G401.6 (cell line): ENCODE measurements around the gene JKAMP.

Source experiments
- FAIRE-seq: peaks from 2 replicates; lab custom pipeline; 2012; peaks lifted over from hg19 to GRCh38; lab: Jason Lieb, UNC

JKAMP gene

GRCh38 chr14:59481407-59481806 lies 2.9 kb upstream of the JKAMP start:
- FAIRE-seq = no peak

DNA sequence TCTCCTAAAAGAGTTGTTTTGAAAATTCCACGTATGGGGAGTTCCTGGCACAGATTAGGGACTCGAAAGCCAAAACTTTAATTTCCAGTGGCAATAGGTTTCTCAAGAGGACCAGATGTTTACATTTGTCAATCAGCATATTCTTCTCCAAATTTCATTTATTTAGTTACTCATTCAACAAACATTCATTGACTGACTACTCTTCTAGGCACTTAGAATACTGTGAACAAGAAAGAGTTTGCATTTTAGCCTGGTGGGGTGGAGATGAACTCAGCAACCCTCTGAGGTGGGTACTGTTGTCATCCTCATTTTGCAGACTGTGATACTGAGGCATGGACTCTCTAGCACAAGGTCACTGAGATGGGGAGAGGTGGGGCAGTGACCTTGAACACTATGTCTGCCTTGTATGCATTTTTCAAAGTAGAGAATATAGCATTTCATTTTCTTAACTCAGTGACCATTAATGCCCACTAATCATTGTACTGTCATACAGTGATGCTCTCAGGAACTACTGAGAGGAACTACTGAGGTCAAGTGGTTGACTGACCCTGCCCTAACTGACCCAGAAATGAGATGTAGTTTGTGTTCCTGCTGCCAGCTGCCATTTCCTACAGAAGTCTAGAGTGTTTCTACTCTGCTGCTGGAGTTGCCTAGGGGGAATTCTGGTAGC lies 2.3 kb upstream of the JKAMP start:
- no peak for FAIRE-seq

GRCh38 chr14:59482541-59483331 lies 1.6 kb upstream of the JKAMP start:
- FAIRE-seq = no peak

- no peak for FAIRE-seq
Observed at GRCh38 chr14:59483363-59483762, 954 bp upstream of the JKAMP start.

DNA sequence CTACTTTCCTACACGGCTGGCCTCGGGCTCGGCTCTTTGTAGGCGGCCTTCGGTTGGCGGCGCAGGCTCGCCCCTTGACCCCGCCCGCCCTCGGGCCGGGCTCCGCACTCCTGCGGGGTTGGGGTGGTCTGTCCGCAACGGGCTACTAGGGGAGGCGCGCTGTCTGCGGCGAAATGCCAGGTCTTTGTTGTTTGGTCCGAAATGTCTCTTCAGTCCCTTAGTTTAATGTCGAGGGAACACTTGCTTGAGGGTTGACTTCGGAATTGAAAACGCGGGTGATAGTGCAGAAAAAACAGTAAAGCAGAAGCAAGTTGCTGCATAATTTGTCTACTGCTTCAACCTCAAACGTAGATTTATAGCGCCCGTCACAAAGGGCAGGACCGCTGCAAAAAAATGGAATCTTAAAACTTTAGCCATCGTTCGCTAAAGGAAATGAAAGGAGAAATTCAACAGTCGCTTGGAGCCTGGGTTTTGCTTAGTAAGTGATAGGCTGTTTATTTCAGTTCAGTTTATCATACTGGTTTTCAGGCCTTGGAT lies 390 bp downstream of the JKAMP start:
- no peak for FAIRE-seq

DNA sequence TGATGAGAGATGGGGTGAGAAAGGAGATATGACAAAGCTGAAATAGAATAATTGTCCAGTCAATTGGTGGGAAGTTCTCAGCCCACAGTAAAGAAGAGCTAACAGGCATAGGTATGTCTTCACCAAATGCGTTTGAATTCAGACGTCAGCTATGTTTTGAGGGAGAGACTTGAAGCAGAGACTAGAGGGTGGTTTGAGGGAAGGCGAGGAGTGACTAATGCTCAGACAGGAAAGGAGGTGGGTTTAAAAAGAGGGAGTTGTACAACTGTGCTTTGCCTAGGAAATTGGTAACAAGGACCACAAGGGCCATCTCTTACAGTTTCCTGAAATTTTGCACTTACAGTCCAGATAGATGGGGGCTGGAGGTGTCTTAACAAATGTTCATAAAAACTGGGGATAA lies 6.4 kb downstream of the JKAMP start:
- FAIRE-seq = no peak

- FAIRE-seq = no peak
Observed at GRCh38 chr14:59492384-59492783, 8.1 kb downstream of the JKAMP start.

DNA sequence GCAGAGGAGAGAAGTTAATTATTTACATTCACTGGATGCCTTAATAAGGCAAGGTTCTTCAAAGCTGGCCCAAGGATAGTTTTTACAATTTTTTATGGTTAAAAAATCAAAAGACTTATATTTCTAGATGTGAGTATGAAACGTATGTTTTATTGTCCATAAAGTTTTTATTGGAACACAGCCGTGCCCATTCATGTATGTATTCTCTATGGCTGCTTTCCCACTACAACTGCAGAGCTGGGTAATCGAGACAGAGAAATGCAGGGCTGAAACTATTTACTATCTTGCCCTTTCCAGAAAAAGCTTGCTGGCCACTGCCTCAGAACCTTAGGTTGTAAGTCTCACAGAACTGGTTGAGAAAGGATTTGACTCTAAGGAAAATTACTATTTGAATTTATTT lies 16.4 kb downstream of the JKAMP start:
- no peak for FAIRE-seq

DNA sequence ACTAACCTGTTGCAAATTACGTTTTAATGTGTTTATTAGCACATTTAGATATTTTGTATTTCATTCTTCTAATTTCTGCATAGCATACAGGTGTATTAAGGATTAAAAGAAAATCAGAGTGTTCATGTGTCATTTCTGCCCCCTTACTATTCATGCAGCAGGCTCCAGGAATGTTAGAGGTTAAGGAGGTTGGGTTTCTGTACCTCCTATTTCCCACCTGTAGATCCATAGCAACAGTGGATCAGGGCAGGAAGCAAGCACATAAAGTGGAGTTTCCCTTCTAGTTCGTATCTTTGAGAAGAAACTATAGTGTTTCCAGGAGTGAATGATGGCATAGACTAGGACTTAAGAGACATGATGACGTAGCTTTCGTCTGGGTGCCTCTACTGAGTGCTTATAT lies 18.9 kb downstream of the JKAMP start:
- no peak for FAIRE-seq

GRCh38 chr14:59507063-59507751 lies 22.9 kb downstream of the JKAMP start:
- FAIRE-seq = no peak

DNA sequence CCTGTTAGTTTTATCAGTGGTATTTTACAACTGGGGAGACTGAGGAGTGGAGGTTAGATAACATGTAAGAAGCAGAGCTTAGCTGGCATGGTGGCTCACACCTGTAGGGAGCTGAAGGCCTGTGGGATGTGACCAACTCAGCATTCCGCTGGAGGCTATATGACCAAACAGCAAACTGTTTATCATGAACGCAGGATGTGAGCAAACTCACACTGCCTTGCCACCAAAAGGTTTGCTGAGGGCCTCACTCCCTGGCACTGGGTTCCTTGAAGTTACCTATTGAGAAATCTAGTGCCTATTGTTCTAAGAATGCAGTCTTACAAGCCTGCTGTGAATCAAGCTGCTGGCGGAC lies 23.4 kb downstream of the JKAMP start:
- no peak for FAIRE-seq

GRCh38 chr14:59509101-59509500 lies 24.8 kb downstream of the JKAMP start:
- FAIRE-seq = no peak

GRCh38 chr14:59510001-59510400 lies 25.7 kb downstream of the JKAMP start:
- FAIRE-seq = no peak

DNA sequence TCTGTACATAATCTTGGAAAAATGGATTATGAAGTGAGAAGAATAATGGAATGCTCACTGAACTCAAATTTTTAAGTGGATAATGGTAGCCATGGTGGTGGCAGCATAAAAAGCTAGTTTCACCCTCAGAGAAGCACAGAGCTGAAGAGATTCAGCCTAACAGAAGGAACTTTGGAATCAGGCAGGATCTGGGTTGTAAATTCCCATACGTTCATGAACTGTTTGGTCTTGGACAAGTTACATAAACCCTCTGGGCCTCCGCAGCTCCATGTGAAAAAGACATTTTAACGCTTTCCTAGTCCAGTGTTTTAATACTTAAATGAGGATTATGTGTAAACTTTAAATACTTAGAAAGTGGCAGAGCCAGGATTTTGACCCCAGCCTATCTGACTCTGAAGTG lies 26.6 kb downstream of the JKAMP start:
- FAIRE-seq = no peak

- FAIRE-seq = no peak
Observed at GRCh38 chr14:59511916-59512575, 27.7 kb downstream of the JKAMP start.

- FAIRE-seq = no peak
Observed at GRCh38 chr14:59520224-59520623, 35.9 kb downstream of the JKAMP start.

DNA sequence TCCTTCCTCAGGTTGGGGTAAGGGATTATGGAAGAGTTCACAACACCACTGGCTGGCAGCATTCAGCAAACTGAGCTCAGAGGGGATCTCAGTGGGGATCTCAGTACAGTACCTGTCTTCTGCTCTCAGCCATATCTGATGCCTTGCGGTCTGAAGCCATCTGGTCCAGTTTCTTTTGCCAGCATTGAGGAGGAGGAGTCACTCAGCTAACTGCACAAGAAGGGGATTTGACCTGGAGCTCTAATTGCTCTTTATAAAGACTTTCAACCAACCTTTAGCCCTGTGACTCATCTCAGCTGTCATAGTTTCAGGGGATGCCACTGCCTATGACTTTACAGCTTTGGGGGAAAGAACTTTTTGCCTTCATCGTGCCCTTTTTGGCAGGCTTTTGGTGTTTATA lies 44.9 kb downstream of the JKAMP start:
- no peak for FAIRE-seq

GRCh38 chr14:59530349-59530748 lies 46.0 kb downstream of the JKAMP start:
- FAIRE-seq = no peak

DNA sequence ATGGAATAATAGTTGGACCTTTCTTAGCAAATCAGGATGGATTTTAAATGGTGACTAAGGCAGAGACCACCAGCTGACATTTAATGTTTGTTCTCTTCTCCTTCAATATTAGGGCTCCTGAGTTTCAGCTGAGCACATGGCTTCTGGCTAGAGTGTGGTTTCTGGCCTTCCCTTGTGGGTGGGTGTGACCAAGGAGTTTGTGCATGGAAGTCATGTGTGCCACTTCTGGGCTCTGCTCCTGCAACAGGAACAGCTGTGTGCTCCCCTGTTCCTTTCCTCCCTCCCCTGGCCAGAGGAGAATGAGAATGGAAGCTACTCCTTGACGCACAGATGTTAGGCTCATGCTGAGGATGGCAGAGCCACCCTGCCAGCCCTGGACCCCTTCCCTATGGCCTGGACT lies 48.1 kb downstream of the JKAMP start:
- FAIRE-seq = no peak

DNA sequence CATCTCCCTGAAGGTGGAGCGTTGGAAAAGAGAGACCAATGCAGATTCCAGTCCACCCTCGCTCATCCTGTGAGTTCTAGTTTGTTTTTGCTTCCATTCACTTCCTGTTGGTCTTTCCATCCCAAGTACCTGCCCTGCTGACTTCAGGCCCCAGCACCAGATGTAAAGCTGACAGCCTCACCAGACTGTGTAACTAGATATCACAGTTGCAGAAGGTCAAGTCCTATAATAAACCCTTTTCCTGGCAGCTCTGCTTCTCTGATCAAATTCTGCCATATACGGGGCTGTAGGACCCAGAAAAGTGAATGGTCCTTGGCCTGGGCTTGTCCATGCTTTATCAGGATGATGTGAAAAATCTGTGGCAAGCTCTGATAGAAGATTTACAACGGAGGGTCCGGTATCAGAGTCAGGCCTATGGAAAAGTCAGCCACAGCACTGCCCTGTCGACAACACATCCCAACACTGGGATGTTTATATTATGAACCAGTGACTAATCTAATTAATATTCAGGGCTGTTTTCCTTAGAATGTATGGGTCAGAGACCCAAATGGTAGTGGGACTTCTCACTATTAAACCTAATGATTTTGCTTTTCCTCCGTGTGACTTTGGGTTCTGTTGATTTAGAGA lies 50.2 kb downstream of the JKAMP start:
- FAIRE-seq = no peak

DNA sequence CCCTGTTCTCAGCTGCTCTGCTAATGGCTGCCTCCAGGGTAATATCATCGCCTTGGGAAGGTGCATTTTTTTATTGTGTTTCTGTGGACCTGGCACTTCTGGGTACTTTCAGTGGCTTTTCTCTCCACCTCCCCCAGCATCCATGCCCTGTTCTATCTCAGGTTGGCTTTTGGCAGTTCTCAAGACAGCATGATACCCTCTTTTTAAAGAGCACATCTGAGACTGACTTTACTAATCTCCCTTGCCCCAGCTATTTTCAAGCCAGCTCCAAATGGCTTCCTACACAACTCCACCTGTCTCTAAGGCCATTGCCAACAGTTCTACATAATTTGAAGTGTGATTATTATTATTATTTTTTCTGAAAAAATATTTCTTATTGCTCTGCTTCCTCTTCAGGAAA lies 53.2 kb downstream of the JKAMP start:
- FAIRE-seq = no peak

- FAIRE-seq = no peak
Observed at GRCh38 chr14:59538936-59539335, 54.6 kb downstream of the JKAMP start.
